ENCODE results near the gene ACP1.

GRCh38 chr2:238431-238830 lies 26.3 kb upstream of the ACP1 start:
- TF ChIP-seq CTCF (IDR thresholded peaks at IDR 0.05; ENCODE audit: insufficient read depth, low read length, poor library complexity, severe bottlenecking) = no peak
- TF ChIP-seq EZH2phosphoT487 (conservative IDR thresholded peaks at IDR 0.05; ENCODE audit: low read length) = no peak
